ENCODE data around the gene DUSP5. TPM values are rescaled to one million over a fixed set of nuclear protein-coding genes. Genes with fewer than 3 reads are reported as not detected.

The DUSP5 gene
- total RNA-seq, 2 experiments from 2014 or later, result 64.3 to 66.2 TPM

DNA sequence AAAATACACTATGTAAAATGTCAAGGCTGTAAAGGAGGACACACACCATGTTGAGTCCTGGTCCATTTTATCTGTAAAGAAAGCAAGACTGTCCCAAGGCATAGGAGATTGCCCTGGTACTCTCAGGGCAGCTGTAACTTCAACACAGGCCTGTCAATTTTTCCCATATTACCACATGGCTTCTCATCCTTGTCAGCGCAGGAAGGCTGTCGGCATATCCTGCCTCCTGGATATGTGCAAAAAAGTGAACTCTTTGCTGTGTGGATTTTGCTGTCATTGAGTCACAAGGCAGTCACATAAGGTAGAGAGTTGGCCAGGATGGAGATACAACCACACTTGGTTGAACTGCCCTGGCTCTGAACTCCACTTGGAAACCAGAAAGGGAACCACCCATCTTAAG lies 8.7 kb downstream of the DUSP5 start:
- no peak for DNase-seq
- Histone ChIP-seq H3K4me1 (ENCODE audit: insufficient read depth, low read length) (peaks cover 58% of the 10 kb centered on the region), H3K36me3 (ENCODE audit: insufficient read depth, low read length) (peaks cover 67% of the 10 kb centered on the region), H3K27me3 (ENCODE audit: control insufficient read depth in 1 of 2, insufficient read depth in 2 of 2, low read length in 2 of 2) (no peaks in the 10 kb centered on the region), H3K9me3 (ENCODE audit: control insufficient read depth in 1 of 2, insufficient read depth in 1 of 2, low read length in 2 of 2) (no peaks in the 10 kb centered on the region), H3K4me3 (ENCODE audit: low read length) (no peak overlapping the region), H3K27ac (ENCODE audit: low read depth in 1 of 2, low read length in 2 of 2) (no peak overlapping the region)
- Mint-ChIP-seq H3K27me3 (no peaks in the 10 kb centered on the region), H3K27ac (no peak overlapping the region), H3K9me3 (no peaks in the 10 kb centered on the region), H3K4me1 (ENCODE audit: low read depth) (peaks cover 45% of the 10 kb centered on the region), H3K36me3 (ENCODE audit: low read depth) (peaks cover 44% of the 10 kb centered on the region), H3K4me3 (no peak overlapping the region)
- intact Hi-C loops (cut with DNase I, micrococcal nuclease), result no loop called here
- ATAC-seq (ENCODE audit: poor library complexity), result no peak
- TF ChIP-seq, protein P1, sequence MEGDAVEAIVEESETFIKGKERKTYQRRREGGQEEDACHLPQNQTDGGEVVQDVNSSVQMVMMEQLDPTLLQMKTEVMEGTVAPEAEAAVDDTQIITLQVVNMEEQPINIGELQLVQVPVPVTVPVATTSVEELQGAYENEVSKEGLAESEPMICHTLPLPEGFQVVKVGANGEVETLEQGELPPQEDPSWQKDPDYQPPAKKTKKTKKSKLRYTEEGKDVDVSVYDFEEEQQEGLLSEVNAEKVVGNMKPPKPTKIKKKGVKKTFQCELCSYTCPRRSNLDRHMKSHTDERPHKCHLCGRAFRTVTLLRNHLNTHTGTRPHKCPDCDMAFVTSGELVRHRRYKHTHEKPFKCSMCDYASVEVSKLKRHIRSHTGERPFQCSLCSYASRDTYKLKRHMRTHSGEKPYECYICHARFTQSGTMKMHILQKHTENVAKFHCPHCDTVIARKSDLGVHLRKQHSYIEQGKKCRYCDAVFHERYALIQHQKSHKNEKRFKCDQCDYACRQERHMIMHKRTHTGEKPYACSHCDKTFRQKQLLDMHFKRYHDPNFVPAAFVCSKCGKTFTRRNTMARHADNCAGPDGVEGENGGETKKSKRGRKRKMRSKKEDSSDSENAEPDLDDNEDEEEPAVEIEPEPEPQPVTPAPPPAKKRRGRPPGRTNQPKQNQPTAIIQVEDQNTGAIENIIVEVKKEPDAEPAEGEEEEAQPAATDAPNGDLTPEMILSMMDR (IDR thresholded peaks at IDR 0.05), result no peak
- CTCF ChIA-PET, result interaction anchor here (1.7 to 2.0 kb wide), 2 partner anchors 152 to 200 kb away, joined by 3 to 5 read pairs; no protein-coding TSS in a partner anchor
- POLR2A ChIA-PET, result interaction anchor here (1.1 kb wide), 1 partner anchor 8 kb away, joined by 3 read pairs; no protein-coding TSS in a partner anchor

DNA sequence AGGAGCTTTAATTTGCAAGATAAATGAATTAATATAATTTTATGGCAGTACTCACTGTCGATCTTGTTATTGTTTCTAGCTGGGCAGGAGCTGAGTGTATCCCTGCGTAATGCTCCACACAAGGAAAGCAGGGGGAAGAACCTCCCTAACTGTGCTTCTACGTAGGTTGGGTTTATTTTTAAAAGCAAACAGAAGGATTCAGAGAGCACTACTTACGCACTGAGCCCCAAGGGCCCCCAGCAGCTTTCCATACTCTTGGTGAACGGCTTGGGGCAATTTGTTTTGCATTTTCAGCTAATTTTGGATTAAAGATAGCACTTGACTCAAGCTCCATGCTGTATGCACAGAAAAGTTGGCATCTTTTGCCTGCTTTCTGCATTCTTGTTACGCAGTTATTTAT lies 9.6 kb downstream of the DUSP5 start:
- H3K9me3 Mint-ChIP-seq, result no peaks in the 10 kb centered on the region
- Histone ChIP-seq H3K4me3 (ENCODE audit: low read length) (no peak overlapping the region), H3K27me3 (ENCODE audit: control insufficient read depth in 1 of 2, insufficient read depth in 2 of 2, low read length in 2 of 2) (no peaks in the 10 kb centered on the region), H3K27ac (ENCODE audit: low read depth in 1 of 2, low read length in 2 of 2) (no peak overlapping the region), H3K9me3 (ENCODE audit: control insufficient read depth in 1 of 2, insufficient read depth in 1 of 2, low read length in 2 of 2) (no peaks in the 10 kb centered on the region), H3K4me1 (ENCODE audit: insufficient read depth, low read length) (peaks cover 49% of the 10 kb centered on the region), H3K36me3 (ENCODE audit: insufficient read depth, low read length) (peaks cover 76% of the 10 kb centered on the region)
- no peak overlapping the region for H3K27ac Mint-ChIP-seq
- ATAC-seq (ENCODE audit: poor library complexity) (no peak), DNase-seq (no peak)
- TF ChIP-seq, protein P1 (IDR thresholded peaks at IDR 0.05), result no peak
- intact Hi-C loops (cut with DNase I, micrococcal nuclease), result no loop called here
- POLR2A ChIA-PET, result interaction anchor here (1.1 kb wide), 1 partner anchor 9 kb away, joined by 3 read pairs; no protein-coding TSS in a partner anchor
- no peak overlapping the region for H3K4me3 Mint-ChIP-seq
- H3K4me1 Mint-ChIP-seq (ENCODE audit: low read depth), result peaks cover 36% of the 10 kb centered on the region
- no peaks in the 10 kb centered on the region for H3K27me3 Mint-ChIP-seq
- peaks cover 51% of the 10 kb centered on the region for H3K36me3 Mint-ChIP-seq (ENCODE audit: low read depth)
- CTCF ChIA-PET, result interaction anchor here (0.6 to 2.0 kb wide), 3 partner anchors 153 to 529 kb away, joined by 3 to 5 read pairs (median 3); no protein-coding TSS in a partner anchor

DNA sequence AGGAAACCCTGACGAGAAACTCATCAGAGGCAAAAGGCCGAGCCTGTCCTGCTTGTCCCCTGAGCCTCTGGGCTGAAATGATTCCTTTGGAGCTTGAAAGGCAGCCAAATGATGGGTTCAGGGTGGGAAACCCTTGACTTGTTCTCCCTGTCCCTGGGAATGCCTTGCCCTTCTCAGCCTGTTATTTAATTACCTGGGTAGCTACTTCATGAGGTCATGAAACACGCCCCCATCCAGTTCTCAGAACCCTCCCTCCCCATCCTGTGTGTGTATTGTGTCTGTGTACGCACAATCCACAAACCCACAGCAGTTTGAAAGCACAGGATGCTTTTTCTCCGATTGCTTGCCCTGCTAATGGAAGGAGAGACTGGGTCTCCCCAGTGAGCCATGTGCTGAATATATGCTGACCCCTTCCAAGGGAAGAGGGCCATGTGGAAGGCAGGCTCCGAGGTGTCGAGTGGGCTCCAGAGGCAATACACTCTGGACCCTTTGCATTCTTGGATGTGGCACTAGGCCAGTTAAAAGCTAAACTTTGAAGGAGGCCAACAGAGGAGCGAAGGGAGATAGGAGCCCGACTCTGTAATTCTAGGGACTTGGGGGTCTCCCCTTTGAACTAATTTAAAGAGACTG lies 10.6 kb downstream of the DUSP5 start:
- no peak overlapping the region for H3K27ac Mint-ChIP-seq
- intact Hi-C loops (cut with DNase I, micrococcal nuclease), result no loop called here

More for the DNA sequence above, 10.6 kb downstream of the DUSP5 start:
- CTCF ChIA-PET, result no interaction called here
- TF ChIP-seq, protein P1 (IDR thresholded peaks at IDR 0.05), result no peak
- no peaks in the 10 kb centered on the region for H3K27me3 Mint-ChIP-seq
- no peaks in the 10 kb centered on the region for H3K9me3 Mint-ChIP-seq
- Histone ChIP-seq H3K36me3 (ENCODE audit: insufficient read depth, low read length) (peaks cover 86% of the 10 kb centered on the region), H3K4me3 (ENCODE audit: low read length) (no peak overlapping the region), H3K4me1 (ENCODE audit: insufficient read depth, low read length) (peaks cover 40% of the 10 kb centered on the region), H3K27me3 (ENCODE audit: control insufficient read depth in 1 of 2, insufficient read depth in 2 of 2, low read length in 2 of 2) (no peaks in the 10 kb centered on the region), H3K9me3 (ENCODE audit: control insufficient read depth in 1 of 2, insufficient read depth in 1 of 2, low read length in 2 of 2) (no peaks in the 10 kb centered on the region), H3K27ac (ENCODE audit: low read depth in 1 of 2, low read length in 2 of 2) (no peak overlapping the region)
- H3K4me3 Mint-ChIP-seq, result no peak overlapping the region
- peaks cover 52% of the 10 kb centered on the region for H3K36me3 Mint-ChIP-seq (ENCODE audit: low read depth)
- ATAC-seq (ENCODE audit: poor library complexity), result no peak
- POLR2A ChIA-PET, result interaction anchor here (0.9 kb wide), 1 partner anchor 10 kb away, joined by 3 read pairs; no protein-coding TSS in a partner anchor
- H3K4me1 Mint-ChIP-seq (ENCODE audit: low read depth), result peaks cover 27% of the 10 kb centered on the region
- no peak for DNase-seq
